GM18873 (cell line): ENCODE measurements around the gene ADD3.

Source experiments
- ATAC-seq: cut with Tn5 transposase; IDR thresholded peaks from one replicate; pipeline ENCODE4 v1.9.1; 2021; ENCODE audit warnings: mild to moderate bottlenecking, moderate library complexity, moderate number of reproducible peaks; ENCODE audit not compliant: unreplicated experiment, low FRiP score

Gene ADD3, protein sequence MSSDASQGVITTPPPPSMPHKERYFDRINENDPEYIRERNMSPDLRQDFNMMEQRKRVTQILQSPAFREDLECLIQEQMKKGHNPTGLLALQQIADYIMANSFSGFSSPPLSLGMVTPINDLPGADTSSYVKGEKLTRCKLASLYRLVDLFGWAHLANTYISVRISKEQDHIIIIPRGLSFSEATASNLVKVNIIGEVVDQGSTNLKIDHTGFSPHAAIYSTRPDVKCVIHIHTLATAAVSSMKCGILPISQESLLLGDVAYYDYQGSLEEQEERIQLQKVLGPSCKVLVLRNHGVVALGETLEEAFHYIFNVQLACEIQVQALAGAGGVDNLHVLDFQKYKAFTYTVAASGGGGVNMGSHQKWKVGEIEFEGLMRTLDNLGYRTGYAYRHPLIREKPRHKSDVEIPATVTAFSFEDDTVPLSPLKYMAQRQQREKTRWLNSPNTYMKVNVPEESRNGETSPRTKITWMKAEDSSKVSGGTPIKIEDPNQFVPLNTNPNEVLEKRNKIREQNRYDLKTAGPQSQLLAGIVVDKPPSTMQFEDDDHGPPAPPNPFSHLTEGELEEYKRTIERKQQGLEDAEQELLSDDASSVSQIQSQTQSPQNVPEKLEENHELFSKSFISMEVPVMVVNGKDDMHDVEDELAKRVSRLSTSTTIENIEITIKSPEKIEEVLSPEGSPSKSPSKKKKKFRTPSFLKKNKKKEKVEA

DNA sequence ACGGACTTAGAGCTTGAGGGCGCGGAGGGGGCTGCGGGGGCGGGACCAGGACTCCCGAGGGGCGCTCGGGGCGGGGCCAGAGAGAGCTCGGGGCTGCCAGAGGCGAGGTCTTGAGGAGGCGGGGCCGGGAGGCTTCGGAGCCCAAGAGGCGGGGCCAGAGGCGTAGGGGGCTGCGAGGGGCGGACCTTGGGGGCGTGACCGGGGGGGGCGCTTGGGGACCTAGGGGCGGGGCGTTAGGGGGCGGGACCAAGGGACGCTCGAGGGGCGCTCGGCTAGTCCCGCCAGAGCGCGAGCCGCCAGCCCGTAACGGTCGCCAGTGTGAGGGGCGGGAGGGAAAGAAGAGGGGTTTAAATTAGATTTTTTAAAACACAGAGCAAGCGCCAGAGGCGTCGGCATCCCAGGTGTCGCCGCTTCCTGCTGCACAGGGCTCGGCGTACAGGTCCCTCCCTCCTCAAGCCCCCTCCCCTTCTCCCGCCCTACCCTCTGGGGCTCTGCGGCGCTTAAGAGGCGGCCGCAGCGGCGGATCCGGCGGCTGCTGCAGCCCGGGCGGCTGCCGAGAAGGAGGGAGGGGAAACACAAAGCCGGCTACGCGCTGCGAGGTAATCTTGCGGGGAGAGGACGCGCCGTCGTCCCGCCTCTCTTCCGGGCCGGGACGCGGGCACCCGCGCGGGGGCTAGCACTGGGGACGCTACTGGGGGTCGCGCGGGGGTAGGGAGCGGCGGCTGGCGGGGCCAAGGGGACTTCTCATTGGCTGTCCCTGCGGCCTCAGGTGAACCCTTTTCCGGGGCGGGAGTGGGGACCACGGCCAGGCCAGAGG, at the start of gene ADD3:
Gene ADD3 (plus strand): TSS at position 284 of the 817 bp plus-strand sequence. CDS start 92,670 bp downstream, outside the sequence.
- ATAC-seq, result peak; percentile 44

DNA sequence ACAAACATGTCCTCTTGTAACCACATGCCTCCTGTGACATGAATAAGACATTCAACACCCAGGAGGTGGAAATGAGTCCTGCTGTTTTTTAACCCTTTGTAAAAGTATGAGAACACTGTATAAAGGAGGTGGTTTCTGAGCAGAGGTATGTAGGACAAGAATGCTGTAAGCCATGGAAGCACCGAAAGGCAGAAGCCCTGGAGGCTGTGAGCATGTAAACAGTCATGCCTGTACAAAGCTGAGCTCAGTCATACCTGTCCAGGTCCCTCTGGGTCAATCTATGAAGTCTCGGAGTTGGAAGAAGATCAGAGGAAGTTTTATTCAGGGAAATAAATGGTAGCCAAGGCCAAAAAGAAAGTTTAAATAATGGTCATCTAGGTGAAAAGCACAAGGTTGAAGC, 49.7 kb upstream of the ADD3 start:
- ATAC-seq, result no peak

DNA sequence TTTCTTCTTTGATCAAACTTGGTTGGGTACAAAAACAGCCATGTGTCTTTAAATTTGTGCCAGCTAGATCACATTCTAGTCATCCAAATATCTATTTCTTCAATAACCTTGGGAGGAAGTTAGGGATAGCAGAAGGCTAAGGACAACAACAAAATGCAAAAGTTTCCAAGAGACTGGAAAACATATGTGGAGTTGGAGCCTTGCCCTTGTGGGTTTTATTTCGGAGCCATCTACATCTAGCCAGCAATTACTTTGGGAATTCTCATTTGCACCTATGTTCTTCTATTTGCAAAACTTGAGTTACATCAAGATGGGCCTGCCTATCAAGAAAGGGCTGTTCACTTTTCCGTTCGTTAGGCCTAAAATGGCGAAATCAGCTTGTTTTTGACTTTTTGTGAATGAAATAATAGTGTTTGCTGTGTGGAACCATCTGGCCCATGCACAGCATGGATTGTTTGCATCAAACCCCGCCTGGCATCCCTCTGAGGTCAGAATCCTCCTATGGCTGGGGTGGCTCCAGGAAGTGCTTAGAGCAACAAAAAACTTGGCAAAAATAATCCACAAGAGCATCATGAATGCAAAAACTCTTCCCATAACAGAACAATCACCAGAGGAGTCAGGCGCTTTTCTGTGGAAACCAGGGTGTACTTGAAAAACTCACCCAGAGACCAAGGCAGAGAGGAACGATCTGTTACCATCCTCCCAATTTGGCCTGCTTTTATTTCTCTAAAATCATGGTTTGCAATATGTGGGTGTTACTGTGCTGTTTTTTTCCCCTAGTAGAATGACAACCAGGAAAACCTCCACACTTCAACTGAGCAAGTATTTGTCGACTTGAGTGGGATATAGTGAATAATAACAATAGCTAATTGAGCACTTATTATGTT, 48.3 kb upstream of the ADD3 start:
- no peak for ATAC-seq

DNA sequence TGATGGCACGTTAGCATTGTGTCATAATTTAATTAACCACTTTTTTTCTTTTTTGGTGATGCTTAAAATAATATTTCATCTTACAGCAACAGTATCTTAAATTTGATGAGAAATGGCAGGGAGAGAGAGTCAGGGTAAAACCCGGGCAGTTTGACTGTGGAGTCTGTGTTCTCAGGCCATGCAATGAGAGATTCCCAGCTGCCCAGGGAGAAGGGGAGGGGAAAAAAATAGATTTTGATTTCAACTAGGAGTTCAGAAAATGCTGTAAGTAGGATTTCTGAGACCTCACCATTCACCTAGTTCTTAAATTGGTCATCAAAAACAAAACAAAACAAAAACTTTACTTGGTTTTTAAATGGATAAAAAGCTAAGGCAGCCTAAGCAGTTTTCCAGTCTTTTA, 47.1 kb upstream of the ADD3 start:
- no peak for ATAC-seq

DNA sequence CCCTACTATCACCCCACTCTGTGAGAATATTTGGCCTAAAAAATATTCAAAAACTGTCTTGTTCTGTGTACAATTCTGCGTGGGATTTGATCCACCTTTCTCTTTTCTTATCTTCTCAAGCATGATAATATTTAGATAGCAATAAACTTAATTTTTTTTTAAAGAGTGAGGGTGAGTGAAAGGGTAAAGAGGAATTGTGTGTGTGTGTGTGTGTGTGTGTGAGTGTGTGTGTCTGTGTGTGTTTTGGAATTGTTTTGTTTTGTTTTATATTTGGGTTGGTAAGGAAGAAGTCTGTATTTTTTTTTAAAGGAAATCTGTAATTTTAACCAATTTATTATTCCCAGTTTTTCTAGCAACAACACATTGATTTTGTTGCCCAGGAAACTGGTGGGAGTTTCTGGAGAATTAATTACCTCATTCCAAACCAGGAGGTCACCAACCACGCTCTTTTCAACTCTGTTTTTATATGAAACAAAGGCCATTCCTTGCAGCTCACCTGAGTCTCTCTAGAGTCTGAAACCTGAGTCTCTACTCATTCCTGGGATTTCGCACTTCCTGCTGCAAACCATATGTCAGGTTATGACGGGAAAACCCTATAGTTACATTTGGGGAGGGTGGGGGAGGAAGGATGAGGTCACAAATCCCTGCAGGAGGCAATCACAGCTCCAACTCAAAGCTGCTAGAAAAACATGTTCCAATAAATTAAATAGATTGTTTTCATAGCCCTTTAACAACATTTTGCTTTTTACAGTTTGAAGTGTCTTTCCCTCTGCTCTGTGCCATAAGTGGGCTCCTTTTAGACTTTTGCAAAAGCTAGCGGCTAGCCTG, 46.4 kb upstream of the ADD3 start:
- ATAC-seq, result no peak

DNA sequence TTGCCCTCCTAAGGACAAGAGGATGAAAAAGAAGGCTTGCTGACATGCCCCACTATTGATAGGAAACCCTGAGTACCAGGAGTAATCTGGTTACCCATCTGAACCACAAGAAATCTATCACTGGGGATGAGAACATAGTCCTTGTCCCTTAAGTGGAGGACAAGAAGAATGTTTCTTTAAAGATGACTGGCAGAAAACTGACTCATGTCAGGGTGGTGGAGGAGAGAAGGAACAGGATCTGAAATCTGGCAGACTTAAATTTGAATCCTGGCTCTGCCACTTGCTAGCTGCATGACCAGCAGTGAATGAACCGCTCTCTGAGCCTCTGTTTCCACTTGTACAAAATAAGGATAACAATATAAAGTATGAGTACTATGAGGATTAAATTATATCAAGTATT, 45.5 kb upstream of the ADD3 start:
- ATAC-seq, result no peak

DNA sequence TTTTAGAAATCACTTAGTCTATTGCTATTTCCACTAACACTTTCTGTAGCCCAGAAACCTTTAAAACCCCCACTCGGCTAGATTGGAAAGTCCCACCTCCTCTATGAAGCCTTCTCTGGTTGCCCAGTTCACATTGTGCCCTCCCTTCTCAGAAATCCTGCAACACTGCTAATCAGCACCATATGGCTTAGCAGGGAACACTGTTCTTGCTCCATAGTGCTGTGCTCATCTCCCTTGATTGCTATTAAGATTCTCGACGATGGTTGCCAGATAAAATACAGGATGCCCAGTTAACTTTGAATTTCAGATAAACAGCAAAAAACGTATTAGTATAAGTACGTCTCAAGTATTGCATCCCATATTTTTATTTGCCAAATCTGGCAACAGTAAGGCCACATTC, 44.3 kb upstream of the ADD3 start:
- ATAC-seq, result no peak

DNA sequence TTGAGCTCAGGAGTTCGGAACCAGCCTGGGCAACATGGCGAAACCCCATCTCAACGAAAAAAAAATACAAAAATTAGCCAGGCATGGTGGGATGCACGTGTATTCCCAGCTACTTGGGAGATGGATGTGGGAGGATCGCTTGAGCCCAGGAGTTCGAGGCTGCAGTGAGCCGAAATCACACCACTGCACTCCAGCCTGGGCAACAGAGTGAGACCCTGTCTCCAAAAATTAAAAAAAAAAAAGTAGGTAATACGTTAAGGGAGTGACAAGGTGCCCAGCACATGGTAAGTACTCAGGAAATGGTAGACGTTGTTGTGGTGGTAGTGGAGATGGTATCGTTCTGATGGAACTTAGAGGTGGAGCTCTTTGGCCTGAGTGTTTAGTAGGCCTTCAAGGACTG, 43.5 kb upstream of the ADD3 start:
- ATAC-seq, result no peak

DNA sequence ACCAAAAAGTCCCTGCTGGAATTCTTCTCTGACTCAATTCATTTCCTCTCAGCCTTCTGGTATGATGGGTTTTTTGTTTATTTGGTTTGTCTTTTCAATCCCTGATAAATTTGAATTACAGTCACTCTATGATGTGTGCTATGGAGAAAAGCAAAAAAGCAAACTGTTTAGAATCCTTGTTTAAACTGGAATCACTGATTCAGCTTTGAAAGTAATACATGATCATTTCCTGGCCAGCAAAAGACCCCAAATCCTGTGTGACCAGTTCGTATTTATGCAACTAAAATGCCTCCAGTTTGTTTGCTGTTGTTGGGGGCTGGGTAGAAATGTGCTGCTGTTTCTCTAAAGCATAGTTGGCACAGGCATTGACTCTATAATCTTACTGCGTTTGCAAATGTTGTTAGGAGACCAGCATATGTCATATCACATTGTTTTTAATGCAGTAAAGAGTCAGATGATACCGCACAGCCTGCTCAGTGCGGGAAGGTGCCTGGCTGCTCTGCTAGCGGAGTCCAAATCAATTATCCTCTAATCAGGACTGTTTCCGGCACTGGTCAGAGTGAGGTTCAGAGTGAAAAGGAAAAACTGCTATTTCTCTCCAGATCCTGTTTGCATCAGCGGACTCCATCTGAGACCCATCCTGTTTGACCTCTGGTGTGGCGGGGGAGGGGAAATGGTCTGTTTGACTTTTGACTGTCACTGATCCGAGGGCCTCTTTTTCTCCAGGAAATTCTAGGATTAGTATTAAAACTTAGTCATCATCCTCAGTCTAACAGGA, 40.6 kb upstream of the ADD3 start:
- ATAC-seq, result no peak

DNA sequence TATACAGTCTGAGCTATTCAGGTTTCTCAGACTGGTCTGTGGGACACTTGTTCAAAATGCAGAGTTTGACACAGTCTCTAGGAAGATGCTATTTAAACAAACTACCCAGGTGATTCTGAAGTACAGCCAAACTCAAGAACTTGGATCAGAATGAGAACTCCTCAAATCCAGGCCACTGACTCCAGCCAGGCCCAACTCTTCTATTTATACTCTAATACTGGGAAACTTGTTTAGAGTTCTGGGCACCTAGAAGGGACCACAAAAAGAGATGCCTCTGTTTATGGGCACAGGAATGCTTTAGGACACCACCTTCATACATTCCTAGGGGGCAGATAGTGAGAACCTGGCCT, 40.1 kb upstream of the ADD3 start:
- ATAC-seq, result no peak

DNA sequence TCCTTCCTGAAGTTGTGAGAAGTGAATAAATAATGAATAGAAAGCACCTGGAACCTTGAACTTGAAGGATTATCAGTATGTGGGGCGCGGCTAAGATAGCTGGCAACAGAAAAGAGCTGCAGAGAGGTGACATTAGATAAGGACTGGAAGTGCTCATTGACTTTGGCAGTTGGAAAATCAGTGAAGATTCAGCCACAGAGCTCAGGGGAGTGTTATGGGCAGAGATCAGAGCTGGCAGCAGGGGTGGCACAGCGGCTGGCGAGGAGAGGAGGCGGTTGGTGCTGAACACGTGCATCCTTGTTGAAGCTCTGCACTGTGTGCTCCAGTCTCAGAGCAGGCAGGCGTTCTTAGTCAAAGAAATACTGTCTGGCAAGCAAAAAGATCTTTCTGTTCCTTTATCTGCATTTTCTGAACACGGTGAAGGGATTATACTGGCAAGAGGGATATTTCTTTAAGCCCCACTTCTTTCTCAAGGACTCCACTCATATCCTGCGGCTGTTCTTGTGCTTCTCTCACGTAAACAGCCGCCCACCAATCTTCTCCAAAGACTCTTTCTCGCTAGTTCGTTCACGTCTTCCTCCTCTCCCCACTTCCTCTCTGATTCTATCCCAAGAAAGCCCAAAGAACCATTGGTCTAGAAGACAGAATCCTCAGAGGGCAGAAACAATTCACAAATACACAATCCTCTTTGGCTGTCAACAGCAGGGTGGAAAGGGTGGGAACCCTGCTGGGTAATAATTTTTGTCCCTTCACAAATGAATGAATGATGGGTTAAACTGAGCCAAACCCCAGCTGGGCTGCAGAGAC, 38.6 kb upstream of the ADD3 start:
- ATAC-seq, result no peak

DNA sequence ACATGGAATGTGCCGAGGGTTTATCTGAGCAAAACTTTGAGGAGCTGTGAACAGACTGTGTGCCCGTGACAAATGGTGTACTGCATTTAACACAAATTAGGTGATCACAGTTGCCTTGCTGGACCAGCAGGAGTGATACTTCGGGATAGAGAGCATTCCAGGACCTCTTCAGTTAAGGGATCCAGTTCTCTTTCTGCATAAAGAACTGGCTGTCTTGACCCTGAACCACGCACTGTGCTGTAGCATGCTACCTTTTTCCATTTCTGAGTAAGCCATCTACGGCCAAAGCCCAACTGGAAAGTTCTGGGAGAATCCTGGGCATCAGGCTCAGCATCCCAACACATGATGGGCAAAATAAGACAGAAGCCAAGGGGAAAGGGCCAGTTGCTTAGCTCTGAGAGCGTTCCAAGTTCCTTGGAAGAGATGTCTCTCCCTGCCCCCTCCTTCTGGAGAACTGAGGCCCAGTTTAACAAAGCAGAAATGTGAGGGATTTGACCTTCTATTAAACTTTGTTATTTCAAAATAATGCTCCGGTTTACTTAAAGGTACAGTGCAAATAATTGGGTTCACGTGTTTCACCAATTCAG, 37.9 kb upstream of the ADD3 start:
- no peak for ATAC-seq

DNA sequence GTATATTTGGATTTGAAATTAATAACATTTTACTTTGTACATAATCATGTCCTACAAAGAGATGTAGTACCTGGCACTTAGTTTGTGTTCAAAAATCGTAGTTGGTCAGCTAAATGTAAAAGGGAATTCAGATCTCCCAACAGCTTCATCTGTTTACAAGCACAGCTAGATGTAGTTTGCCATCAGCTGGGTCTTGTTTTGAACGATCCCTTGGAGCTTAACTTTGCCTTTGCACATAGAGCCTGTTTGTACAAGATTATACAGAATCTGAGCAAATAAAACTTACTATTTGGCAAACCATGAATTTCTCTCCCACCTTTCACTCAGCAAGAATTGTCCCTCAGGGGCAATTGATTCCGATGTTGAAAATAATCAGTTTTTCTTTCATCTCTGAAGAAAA, 36.1 kb upstream of the ADD3 start:
- no peak for ATAC-seq

DNA sequence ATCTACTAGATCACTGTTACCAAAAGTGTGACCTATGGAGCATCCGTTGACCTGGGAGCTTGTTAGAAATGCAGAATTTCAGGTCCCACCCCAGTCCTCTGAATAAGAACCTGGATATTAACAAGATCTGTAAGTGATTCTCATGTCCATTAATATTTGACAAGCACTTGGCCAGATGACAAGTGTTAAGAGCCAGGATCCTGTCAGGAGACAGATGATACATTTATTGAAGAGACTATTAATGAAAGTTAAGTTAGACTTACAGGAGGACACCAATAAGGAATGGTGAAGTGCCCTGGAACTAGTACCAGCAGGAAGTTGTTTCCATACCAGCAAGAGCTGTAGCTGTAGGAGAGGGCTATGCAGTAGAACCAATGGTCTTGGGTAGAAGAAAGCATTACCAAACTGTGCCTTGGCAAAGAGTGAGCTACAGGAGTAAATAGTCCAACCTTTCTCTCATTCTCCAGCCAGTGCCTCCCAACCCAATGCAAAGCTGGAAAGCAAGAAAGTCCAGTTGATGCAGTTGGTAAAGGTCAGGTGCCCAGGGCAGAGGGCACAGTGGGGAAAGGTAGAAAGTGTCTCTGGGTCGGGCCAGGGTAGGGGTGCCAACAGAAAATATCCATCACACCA, 35.3 kb upstream of the ADD3 start:
- ATAC-seq, result no peak

DNA sequence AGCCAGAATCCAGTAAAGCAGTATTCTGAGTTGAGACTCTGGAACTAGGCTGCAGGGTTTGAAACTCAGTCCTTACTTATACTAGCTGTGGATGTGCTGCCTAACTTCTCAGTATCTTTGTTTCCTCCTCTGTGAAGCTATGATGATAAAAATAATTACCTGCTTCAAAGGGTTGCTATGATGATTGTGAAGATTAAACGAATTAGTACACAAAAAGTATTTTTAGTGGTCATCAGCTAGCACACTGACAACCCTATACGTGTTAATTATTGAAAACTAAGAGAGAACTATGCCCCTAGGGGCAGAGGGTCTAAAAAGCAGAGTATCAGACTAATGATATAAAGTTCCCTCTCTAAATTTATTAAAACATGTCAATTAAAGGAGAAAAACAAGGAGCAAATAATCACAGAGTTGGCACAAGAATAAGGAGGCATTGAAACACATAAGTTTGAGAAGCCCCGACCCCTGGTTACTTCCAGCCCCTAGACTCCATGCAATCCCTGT, 34.4 kb upstream of the ADD3 start:
- ATAC-seq, result no peak

DNA sequence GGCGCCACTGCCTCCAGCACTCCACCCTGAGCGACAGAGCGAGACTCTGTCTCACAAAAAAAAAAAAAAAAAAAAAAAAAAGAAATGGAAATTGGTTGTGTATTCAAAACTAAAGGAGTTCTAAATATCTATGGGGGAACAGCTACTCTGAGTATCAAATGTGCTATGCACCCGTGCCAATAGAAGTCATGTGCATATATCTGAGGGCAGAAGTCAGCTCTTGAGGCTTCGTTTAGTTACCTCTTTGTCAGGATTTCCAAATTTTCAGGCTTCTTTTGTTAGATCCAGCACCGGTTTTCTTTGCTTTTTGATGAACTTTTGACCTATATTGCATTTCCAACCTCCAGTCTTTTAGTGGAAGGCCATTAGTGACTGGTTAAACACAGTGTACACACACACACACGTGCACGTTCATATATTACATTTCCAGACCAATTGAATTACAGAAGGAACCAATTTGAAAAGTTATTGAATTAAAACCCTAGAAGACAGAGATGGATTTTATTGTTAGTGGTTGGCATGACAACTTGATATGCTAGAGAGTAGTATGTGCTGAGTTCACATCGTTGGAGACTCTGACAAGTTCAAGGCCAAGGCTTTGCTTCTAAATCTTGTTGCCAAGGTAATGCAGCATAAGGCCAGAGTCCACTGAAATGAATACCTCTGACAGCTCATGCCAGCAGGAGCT, 33.1 kb upstream of the ADD3 start:
- ATAC-seq, result no peak
